Panc1 (cell line): ENCODE data around the gene ITSN2.

Experiments used
- POLR2AphosphoS5 ChIP-seq: IDR thresholded peaks from 2 replicates; pipeline ENCODE4 v1.6.1; 2012; ENCODE audit warnings: mild to moderate bottlenecking, low read depth, low read length, moderate library complexity
- SIN3A ChIP-seq: IDR thresholded peaks from 2 replicates; pipeline ENCODE4 v1.6.1; 2012; ENCODE audit warnings: low read depth, mild to moderate bottlenecking, low read length, moderate library complexity, borderline replicate concordance; ENCODE audit not compliant: insufficient read depth
- TF ChIP-seq, protein P1 (sequence below): fragments of 450-650 bp; IDR thresholded peaks from 2 replicates; pipeline ENCODE4 v1.5.1; 2017; ENCODE audit warnings: mild to moderate bottlenecking
- TF ChIP-seq, protein P2 (sequence below), 2 experiments: IDR thresholded peaks; 2 replicates each; pipeline ENCODE4 v1.6.1; 2011 to 2012; ENCODE audit warnings: low read depth in 2 of 2, control low read depth in 1 of 2, low read length in 1 of 2, mild to moderate bottlenecking in 1 of 2, moderate library complexity in 1 of 2; ENCODE audit not compliant: insufficient read depth in 1 of 2

DNA sequence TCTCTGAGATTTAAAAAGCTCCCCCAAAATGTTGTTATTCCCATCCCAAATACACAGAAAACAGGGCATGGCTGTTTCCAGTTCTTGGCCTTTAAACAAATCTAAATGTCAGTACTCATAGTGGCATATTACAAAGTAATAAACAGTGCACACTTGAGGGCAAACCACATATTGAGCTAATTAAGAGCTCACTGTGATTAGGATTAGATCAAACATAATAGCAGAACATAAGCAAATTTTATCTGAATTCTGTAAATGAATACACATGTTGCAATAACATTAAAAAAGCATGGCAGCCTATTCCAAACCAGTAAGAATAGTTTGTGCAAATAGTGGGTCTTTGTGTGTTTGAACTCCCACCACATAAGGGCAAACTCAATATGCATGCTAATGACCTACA, 118.8 kb downstream of the ITSN2 start:
- TF ChIP-seq, protein P1, sequence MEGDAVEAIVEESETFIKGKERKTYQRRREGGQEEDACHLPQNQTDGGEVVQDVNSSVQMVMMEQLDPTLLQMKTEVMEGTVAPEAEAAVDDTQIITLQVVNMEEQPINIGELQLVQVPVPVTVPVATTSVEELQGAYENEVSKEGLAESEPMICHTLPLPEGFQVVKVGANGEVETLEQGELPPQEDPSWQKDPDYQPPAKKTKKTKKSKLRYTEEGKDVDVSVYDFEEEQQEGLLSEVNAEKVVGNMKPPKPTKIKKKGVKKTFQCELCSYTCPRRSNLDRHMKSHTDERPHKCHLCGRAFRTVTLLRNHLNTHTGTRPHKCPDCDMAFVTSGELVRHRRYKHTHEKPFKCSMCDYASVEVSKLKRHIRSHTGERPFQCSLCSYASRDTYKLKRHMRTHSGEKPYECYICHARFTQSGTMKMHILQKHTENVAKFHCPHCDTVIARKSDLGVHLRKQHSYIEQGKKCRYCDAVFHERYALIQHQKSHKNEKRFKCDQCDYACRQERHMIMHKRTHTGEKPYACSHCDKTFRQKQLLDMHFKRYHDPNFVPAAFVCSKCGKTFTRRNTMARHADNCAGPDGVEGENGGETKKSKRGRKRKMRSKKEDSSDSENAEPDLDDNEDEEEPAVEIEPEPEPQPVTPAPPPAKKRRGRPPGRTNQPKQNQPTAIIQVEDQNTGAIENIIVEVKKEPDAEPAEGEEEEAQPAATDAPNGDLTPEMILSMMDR, result no peak
- no peak for TF ChIP-seq SIN3A
- TF ChIP-seq POLR2AphosphoS5, result no peak
- TF ChIP-seq, protein P2, sequence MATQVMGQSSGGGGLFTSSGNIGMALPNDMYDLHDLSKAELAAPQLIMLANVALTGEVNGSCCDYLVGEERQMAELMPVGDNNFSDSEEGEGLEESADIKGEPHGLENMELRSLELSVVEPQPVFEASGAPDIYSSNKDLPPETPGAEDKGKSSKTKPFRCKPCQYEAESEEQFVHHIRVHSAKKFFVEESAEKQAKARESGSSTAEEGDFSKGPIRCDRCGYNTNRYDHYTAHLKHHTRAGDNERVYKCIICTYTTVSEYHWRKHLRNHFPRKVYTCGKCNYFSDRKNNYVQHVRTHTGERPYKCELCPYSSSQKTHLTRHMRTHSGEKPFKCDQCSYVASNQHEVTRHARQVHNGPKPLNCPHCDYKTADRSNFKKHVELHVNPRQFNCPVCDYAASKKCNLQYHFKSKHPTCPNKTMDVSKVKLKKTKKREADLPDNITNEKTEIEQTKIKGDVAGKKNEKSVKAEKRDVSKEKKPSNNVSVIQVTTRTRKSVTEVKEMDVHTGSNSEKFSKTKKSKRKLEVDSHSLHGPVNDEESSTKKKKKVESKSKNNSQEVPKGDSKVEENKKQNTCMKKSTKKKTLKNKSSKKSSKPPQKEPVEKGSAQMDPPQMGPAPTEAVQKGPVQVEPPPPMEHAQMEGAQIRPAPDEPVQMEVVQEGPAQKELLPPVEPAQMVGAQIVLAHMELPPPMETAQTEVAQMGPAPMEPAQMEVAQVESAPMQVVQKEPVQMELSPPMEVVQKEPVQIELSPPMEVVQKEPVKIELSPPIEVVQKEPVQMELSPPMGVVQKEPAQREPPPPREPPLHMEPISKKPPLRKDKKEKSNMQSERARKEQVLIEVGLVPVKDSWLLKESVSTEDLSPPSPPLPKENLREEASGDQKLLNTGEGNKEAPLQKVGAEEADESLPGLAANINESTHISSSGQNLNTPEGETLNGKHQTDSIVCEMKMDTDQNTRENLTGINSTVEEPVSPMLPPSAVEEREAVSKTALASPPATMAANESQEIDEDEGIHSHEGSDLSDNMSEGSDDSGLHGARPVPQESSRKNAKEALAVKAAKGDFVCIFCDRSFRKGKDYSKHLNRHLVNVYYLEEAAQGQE (IDR thresholded peaks at IDR 0.05; ENCODE audit: insufficient read depth in 1 of 2, low read depth in 2 of 2, low read length in 1 of 2), result no peak
